Activated T-cell treated with anti-CD3 and anti-CD28 coated beads, Interleukin-2, amount 50 U/mL, for 1 hour (primary cell): Measurements from ENCODE around the gene ELANE.

Experiments
- DNase-seq: peaks from one replicate; pipeline ENCODE4 v3.0.0-alpha.2; 2020

The ELANE gene

DNA sequence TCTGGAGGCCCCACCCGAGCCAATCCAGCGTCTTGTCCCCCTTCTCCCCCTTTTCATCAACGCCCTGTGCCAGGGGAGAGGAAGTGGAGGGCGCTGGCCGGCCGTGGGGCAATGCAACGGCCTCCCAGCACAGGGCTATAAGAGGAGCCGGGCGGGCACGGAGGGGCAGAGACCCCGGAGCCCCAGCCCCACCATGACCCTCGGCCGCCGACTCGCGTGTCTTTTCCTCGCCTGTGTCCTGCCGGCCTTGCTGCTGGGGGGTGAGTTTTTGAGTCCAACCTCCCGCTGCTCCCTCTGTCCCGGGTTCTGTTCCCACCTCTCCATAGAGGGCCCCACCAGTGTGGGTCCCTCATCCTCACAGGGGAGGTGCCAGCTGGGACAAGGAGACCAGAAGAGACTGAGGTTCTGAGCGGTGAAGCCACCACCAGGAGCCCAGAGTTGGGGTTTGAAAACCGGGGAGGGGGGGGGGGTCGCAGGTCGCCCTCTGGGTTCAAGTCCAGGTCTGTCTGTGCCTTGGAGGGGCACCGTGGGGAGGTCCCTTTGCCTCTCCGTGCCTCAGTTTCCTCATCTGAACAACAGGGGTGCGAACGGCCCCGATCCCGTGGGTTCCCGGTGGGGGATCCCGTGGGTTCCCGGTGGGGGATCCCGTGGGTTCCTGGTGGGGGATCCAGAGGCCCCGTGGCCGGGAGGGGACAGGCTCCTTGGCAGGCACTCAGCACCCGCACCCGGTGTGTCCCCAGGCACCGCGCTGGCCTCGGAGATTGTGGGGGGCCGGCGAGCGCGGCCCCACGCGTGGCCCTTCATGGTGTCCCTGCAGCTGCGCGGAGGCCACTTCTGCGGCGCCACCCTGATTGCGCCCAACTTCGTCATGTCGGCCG lies at the start of gene ELANE:
Gene ELANE, plus strand, starts transcription at position 168 of the 878 bp plus-strand sequence. Its CDS starts 26 bp downstream, at position 194.
- no peak for DNase-seq

DNA sequence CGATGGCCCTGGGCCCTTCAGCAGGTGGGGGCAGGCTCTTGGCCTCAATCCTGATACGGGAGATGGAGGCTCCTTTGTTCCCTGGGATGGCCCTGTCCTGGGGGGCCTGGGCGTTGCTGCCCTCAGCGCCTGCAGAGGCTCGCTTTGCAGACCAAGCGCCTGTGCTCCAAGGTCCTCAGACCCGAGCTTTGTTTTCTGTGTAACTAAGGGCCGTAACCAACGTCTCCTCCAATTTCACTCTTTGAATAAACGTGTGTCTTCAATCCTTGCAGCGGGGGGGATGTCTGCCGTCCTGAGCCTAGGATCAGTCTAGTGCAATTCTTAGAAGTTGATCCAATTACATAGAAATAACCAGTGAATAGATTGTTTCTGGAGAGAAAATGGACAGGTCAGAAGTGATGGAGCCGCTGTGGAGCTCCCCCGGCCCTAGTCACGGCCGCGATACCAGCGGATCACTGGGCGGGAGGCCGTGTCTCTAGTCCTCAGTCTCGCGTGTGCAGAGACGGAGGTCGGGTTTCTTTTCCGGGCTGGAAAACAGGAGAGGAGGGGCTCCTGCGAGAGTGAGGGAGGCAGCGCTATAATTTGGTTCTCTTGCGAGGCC lies 49.5 kb upstream of the ELANE start:
- DNase-seq, result no peak

DNA sequence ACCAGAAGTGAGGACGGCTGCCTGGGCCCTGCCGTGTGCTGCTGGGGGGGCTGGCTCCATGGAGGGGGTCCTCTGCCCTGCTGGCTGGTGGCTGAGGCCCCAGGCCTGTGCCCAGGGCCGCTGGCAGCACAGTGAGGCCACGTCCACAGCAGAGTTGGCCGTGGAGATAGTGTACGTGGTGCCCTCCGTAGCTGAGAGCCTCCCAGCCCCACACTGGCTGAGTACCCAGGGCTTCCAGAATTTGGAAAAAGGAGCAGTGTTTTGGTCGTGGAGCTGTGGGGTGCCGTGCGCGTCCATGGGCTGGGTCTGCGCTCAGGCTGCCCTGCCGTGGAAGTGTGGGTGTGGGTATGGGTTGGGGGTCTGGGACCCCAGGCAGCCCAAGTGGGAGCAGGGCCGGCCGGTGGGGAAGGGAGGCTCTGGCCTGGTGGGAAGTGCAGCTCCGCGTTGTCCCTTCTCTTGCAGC lies 49.0 kb upstream of the ELANE start:
- DNase-seq, result no peak

DNA sequence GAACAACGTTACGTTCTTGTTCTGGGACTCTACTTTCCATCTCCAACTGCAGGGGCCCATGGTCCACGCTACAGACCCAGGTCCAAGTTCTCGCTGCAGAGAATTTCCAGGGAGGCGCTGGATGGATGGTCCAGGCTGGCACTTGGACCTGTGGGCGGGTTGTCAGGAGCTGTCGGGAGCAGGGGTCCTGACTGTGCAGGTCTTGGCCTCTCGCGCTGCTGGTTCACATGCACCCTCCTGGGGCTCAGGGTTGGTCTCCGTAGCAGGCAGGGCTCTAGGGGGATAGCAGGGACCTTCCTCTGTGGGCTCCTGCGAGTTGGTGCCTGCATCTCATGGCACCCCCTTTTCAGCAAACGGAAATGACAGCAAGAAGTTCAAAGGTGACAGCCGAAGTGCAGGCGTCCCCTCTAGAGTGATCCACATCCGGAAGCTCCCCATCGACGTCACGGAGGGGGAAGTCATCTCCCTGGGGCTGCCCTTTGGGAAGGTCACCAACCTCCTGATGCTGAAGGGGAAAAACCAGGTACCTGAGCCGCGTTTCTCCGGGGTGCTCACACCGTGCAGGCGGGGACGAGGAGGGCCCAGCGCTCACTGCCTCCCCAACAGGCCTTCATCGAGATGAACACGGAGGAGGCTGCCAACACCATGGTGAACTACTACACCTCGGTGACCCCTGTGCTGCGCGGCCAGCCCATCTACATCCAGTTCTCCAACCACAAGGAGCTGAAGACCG lies 48.3 kb upstream of the ELANE start:
- DNase-seq, result no peak

DNA sequence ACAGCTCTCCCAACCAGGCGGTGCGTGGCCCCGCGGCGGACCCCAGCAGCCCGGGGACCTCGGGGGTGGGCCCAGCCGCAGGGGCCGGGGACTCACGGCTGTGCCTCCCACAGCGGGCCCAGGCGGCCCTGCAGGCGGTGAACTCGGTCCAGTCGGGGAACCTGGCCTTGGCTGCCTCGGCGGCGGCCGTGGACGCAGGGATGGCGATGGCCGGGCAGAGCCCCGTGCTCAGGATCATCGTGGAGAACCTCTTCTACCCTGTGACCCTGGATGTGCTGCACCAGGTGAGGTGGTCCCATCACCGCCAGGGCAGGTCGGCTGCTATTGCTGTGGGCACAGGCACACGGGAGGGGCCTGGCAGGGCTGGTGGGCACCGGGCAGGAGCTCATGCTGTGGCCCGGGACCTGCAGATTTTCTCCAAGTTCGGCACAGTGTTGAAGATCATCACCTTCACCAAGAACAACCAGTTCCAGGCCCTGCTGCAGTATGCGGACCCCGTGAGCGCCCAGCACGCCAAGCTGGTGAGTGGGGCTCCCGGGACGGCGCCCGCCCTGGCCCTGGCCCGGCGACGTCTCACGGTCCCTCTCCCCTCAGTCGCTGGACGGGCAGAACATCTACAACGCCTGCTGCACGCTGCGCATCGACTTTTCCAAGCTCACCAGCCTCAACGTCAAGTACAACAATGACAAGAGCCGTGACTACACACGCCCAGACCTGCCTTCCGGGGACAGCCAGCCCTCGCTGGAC lies 47.5 kb upstream of the ELANE start:
- no peak for DNase-seq

DNA sequence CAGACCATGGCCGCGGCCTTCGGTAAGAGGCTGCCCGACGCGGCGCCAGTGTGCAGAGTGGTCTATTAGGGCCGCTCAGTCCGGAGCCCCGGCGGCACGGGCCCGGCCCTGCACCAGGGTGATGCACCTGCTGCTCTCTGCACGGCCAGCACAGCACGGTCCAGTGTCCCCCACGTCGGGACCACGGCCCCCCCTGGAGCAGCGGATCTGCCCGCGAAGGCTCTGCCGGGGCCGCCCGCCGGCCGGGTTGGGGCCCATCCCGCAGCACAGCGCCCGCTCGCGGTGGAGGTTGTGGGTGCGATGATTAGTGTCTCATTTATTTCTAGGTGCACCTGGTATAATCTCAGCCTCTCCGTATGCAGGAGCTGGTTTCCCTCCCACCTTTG lies 46.9 kb upstream of the ELANE start:
- DNase-seq, result no peak

DNA sequence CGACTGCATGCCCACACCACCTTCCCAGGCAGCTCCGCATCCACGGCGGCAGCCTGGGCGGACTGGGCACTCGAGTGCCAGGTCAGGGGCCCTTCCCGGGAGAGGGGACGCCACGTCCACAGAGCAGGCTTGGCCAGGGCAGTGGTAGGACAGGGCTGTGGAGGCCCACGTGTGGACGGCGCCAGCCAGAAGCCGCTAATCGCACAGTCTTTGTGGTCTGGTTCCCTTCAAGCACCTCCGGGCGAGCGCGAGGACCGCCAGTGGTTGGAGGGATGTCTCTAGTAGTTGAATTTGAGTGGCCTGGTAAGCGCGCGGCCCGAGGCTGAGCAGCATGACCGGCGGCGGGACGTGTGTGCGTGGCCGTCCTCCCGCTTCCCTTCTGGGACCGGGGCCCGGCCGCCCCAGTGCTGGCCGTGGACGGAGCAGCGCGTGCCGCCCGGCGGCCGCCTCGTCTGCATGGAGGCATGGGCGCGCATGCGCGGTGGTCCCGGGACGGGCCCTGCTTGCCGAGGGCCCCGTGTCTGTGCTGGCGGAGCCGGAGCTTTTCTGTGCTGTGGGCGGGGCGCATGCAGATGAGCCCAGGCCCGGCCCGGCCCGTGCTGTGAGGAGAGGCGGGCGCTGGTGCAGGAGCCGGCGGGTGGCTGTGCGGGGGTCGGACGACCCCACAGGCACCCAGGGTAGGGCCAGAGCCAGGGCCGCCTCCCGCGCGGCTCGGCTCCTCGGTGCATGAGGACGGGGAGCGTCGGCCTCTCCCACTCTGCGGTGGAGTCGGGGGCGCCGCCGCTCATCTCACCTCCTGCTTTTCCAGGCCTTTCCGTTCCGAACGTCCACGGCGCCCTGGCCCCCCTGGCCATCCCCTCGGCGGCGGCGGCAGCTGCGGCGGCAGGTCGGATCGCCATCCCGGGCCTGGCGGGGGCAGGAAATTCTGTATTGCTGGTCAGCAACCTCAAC lies 46.2 kb upstream of the ELANE start:
- no peak for DNase-seq

DNA sequence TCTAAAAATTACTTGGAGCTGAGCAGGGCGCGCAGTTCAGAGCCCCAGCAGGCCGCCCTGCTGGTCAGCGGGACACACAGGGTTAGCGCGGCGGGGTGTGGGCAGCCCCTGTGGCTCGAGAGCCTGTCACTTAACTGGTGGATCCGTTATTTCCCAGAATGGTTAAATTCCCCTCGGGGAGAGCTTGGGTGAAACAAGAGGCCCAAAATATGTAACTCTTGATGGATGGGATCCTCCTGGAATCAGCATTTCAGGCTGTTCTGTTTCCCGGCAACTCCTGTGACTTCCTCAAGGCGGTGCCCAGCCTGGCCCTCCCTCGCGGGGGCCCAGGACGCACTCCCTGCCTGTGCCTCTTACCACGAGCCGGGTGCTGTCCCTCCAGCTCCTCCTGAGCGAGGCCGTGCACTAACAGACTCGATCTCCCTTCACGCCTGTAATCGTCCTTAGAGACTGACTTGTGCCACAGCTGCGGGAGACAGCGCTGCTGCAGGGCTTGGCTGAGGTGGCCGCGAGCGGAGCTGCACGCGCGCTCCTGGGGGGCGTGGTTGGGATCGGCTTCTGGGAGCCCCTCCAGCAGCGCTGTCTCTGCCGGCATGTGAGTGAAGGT lies 45.2 kb upstream of the ELANE start:
- no peak for DNase-seq

DNA sequence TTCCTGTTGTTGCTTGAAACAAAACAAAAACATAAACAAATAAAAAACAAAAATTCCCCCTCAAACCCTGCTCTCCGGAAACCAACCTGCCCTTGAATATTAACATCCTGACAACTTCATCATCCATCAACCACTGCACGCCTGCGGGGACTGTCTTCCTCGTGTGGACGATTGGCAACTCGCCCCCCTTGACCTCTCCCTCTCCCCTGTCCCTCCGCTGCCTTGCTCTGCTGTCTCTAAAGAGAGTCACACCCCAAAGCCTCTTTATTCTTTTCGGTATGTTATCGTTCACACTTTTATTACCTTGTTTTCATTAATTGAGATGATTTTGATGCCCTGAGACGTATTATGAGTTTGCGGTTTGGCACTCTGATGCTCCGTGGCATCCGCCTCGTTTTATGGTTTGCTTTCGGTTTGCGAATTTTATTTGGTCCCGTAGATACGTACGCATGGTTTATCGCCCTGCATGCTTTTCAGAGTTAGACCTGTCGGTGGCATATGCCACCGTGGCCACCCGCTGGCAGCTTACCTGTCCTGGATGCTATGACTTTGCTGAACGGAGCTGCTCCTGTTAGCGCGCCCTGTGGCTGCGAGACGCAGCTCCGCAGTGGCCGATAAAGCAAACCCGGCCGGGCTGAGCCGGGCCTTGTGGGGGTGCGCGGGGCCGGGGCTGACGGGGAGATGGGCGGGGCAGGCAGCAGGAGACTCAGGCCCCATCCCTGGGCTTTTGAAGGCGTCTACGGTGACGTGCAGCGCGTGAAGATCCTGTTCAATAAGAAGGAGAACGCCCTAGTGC lies 44.3 kb upstream of the ELANE start:
- no peak for DNase-seq

DNA sequence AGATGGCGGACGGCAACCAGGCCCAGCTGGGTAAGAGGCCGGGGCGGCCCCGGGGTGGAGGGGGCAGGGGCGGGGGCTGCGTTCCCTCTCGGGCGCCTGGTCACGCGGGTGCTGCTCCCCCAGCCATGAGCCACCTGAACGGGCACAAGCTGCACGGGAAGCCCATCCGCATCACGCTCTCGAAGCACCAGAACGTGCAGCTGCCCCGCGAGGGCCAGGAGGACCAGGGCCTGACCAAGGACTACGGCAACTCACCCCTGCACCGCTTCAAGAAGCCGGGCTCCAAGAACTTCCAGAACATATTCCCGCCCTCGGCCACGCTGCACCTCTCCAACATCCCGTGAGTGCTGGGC lies 43.7 kb upstream of the ELANE start:
- no peak for DNase-seq

DNA sequence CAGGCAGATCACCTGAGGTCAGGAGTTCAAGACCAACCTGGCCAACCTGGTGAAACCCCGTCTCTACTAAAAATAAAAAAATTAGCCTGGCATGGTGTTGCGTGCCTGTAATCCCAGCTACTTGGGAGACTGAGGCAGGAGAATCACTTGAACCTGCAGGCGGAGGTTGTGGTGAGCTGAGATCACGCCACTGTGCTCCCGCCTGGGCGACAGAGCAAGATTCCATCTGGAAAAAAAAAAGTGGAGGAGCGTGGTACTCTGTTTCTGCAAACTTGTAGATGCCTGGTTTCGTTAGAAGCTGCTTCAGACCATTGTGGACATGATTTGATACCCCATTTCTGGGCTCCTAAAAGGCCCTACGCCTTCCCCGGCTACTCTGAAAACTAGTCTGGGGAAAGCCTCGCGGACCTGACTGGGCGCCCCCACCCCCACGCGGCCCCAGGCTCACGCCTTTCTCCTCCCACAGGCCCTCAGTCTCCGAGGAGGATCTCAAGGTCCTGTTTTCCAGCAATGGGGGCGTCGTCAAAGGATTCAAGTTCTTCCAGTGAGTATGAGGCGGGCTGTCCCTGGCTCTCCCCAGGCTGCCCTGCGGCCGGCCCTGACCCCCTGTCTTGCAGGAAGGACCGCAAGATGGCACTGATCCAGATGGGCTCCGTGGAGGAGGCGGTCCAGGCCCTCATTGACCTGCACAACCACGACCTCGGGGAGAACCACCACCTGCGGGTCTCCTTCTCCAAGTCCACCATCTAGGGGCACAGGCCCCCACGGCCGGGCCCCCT lies 41.8 kb upstream of the ELANE start:
- DNase-seq, result no peak

DNA sequence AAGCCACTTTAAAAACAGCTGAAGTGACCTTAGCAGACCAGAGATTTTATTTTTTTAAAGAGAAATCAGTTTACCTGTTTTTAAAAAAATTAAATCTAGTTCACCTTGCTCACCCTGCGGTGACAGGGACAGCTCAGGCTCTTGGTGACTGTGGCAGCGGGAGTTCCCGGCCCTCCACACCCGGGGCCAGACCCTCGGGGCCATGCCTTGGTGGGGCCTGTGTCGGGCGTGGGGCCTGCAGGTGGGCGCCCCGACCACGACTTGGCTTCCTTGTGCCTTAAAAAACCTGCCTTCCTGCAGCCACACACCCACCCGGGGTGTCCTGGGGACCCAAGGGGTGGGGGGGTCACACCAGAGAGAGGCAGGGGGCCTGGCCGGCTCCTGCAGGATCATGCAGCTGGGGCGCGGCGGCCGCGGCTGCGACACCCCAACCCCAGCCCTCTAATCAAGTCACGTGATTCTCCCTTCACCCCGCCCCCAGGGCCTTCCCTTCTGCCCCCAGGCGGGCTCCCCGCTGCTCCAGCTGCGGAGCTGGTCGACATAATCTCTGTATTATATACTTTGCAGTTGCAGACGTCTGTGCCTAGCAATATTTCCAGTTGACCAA lies 41.1 kb upstream of the ELANE start:
- DNase-seq, result no peak

DNA sequence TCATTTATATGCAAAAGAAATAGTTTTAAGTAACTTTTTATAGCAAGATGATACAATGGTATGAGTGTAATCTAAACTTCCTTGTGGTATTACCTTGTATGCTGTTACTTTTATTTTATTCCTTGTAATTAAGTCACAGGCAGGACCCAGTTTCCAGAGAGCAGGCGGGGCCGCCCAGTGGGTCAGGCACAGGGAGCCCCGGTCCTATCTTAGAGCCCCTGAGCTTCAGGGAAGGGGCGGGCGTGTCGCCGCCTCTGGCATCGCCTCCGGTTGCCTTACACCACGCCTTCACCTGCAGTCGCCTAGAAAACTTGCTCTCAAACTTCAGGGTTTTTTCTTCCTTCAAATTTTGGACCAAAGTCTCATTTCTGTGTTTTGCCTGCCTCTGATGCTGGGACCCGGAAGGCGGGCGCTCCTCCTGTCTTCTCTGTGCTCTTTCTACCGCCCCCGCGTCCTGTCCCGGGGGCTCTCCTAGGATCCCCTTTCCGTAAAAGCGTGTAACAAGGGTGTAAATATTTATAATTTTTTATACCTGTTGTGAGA lies 40.5 kb upstream of the ELANE start:
- no peak for DNase-seq

DNA sequence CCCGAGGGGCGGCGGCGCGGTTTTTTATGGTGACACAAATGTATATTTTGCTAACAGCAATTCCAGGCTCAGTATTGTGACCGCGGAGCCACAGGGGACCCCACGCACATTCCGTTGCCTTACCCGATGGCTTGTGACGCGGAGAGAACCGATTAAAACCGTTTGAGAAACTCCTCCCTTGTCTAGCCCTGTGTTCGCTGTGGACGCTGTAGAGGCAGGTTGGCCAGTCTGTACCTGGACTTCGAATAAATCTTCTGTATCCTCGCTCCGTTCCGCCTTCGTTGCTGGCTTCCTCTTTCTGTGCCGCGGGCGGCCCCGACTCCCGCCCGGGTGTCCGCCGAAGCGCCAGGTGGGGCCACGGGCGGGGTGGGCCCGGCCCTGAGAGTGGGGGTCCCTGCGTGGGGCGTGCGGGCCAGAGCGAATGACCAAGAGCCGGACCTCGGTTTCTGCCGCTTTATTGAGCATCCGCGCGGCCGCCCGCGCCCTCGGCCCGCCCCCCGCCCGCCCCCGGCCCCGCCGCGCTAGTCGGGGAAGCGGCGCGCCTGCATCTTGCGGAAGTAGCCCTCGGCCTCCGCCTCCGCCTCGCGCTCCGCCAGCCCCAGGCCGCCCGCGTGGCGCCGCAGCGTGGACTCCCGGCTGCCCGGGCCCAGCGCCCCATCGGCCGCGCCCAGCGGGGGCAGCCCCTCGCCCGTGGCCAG lies 39.9 kb upstream of the ELANE start:
- DNase-seq, result no peak

DNA sequence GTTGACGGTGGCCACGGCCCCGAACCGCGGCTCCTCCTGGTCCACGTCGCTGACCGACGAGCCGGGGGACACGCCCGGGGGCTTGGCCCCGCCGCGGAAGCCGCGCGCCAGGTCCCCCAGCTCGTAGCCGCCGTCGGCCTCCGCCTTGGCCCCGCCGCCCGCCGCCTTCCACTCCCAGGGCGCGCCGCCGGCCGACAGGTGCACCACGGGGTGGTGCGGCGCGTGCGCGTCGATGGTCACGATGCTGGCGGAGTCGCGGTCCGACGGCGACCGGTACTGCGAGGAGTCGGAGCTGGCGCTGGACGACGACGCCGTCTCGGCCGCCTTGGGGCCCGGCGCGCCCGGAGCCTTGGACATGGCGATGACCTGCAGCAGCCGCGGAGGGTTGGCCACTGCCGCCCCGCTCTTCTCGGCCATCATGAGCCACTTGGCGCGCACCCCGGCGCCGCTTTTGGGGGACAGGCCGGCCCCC lies 39.3 kb upstream of the ELANE start:
- no peak for DNase-seq

DNA sequence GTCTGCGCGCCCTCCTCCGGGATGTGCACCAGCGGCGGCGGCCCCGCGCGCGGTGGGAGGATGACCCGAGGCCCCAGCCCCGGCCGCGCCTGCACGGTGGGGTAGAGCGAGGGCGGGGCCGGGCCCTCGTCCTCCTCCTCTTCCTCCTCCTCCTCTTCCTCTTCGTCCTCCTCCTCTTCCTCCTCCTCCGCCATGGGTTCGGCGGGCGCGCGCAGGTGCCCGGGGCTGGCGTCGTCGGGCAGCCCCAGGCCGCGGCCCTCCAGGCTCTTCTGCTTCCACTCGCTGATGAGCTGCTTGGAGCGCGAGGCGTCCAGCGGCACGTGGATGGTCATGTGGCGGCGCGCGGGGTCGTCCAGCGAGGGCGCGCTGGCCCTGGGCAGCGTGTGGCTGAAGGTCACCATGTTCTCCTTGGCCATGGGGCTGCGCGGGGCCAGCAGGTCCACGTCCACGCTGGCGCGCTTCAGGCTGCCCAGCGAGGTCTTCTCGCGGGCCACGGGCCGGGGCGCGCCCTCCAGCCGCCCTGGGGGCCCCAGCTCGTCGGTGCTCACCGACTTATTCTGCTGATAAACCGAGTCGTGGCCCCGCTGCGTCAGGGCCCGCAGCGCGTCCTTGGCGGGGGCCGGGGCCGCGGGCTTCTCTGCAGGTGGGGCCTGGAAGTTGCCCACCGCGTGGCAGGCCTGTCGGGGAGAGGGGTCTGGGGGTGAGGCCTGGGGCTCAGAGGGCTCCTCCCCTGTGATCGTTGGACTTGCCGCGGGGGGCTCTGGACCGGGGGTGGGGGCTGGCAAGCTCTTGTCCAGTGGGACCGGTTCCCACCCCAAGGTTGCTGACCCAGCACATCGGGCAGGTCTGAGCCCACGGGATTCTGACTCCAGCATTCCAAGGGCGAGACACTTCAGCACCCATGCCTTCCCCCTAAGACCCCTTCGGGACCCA lies 38.6 kb upstream of the ELANE start:
- DNase-seq, result no peak
